ENCODE results near the gene IFI44. TPM values are rescaled to one million over a fixed set of nuclear protein-coding genes. Genes with fewer than 3 reads are reported as not detected.

IFI44 gene
- total and polyA plus RNA-seq, 2 donors (not counting 1 experiment from before 2014, with no cell fraction given): 6.2 to 6.9 TPM

DNA sequence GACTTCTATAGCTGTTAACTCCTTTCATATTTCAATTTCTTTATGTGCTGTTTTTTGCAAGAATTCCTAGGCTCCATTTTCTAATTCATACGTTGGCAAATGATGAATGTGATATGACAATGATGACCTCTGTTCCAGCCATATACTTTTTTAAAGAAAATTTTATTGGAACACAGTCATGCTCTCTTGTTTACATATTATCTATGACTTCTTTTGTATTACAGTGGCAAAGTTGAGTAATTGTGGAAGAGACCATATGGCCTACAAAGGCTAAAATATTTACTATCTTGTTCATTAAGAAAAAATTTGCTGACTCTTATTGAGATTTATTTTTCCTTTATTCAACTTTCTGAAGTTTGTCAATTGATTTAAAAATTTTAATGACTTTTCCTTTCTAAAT lies 22.3 kb upstream of the IFI44 start:
- no peaks in the 10 kb centered on the region for H3K9me3 Mint-ChIP-seq (ENCODE audit: insufficient read depth)
- Histone ChIP-seq H3K4me3 (ENCODE audit: control extremely low read depth in 1 of 5, extremely low read depth in 1 of 5, insufficient read depth in 1 of 5, low read depth in 2 of 5, low read length in 4 of 5) (no peak overlapping the region), H4K20me1 (ENCODE audit: control insufficient read depth, insufficient read depth, low read length, poor library complexity, severe bottlenecking) (no peaks in the 10 kb centered on the region), H3K27ac (ENCODE audit: low read length in 2 of 2) (no peak overlapping the region), H3K4me1 (ENCODE audit: control insufficient read depth in 2 of 2, insufficient read depth in 2 of 2, low read length in 2 of 2) (peaks cover 4 to 11% of the 10 kb centered on the region in 2 donors), H3K9ac (ENCODE audit: low read length) (no peak overlapping the region), H3K4me2 (replicated peaks; ENCODE audit: low read depth, low read length, poor library complexity, severe bottlenecking) (no peak overlapping the region), H3K27me3 (replicated peaks in 1 of 4; ENCODE audit: control extremely low read depth in 1 of 4, control insufficient read depth in 3 of 4, insufficient read depth in 4 of 4, low read length in 3 of 4) (no peaks in the 10 kb centered on the region), H2AFZ (ENCODE audit: insufficient read depth, low read depth, low read length, poor library complexity, severe bottlenecking) (no peak overlapping the region), H3K79me2 (ENCODE audit: control insufficient read depth, insufficient read depth, low read length) (peaks cover 39% of the 10 kb centered on the region), H3K9me3 (ENCODE audit: control extremely low read depth in 1 of 3, control insufficient read depth in 2 of 3, insufficient read depth in 1 of 3, low read length in 2 of 3) (peaks cover 0 to 3% (median 0%) of the 10 kb centered on the region in 3 donors), H3K36me3 (replicated peaks in 1 of 2; ENCODE audit: control extremely low read depth in 1 of 2, control insufficient read depth in 1 of 2, extremely low read depth in 1 of 2, insufficient read depth in 2 of 2, low read length in 1 of 2) (no peaks in the 10 kb centered on the region)
- intact Hi-C loops (cut with micrococcal nuclease): no loop called here
- peaks cover 21% of the 10 kb centered on the region for H3K4me1 Mint-ChIP-seq
- POLR2A ChIA-PET: no interaction called here
- no peak overlapping the region for H3K27ac Mint-ChIP-seq
- CTCF ChIA-PET: interaction anchor here (1.8 to 2.3 kb wide), 2 partner anchors 10 to 46 kb away, joined by 6 to 15 read pairs; no protein-coding TSS in a partner anchor
- H3K27me3 Mint-ChIP-seq: no peaks in the 10 kb centered on the region
- no peak for DNase-seq
- no peak for ATAC-seq (ENCODE audit: low read depth)
- no CpG with 5 or more reads among the region's 1 CpG for WGBS (ENCODE audit: insufficient coverage)
- no peak overlapping the region for H3K4me3 Mint-ChIP-seq
- TF ChIP-seq EZH2 (IDR thresholded peaks at IDR 0.05; ENCODE audit: borderline replicate concordance, insufficient read depth, low read depth, low read length, poor library complexity, severe bottlenecking): no peak
- TF ChIP-seq, protein P1, sequence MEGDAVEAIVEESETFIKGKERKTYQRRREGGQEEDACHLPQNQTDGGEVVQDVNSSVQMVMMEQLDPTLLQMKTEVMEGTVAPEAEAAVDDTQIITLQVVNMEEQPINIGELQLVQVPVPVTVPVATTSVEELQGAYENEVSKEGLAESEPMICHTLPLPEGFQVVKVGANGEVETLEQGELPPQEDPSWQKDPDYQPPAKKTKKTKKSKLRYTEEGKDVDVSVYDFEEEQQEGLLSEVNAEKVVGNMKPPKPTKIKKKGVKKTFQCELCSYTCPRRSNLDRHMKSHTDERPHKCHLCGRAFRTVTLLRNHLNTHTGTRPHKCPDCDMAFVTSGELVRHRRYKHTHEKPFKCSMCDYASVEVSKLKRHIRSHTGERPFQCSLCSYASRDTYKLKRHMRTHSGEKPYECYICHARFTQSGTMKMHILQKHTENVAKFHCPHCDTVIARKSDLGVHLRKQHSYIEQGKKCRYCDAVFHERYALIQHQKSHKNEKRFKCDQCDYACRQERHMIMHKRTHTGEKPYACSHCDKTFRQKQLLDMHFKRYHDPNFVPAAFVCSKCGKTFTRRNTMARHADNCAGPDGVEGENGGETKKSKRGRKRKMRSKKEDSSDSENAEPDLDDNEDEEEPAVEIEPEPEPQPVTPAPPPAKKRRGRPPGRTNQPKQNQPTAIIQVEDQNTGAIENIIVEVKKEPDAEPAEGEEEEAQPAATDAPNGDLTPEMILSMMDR (IDR thresholded peaks at IDR 0.05): no peak

DNA sequence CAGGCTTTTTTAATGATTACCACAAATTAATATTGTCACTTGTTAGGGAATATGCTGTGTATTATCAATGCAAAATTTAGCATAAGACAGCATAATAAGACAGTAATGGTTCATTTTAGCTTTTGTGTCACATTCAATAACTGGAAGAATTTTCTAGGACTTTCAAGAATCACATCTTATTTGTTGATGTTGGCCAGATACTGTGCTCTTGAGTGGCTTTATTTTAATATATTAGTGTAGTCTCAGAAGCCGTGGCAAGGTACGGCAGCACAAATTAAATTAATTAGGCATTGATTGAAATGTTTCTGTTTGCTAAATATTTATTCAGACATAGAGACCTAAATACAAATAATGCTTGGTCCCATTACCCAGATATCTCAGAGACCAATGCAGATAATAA lies 19.0 kb upstream of the IFI44 start:
- ChIA-PET CTCF (no interaction called here), POLR2A (no interaction called here)
- no peak overlapping the region for H3K4me3 Mint-ChIP-seq

More for the DNA sequence above, 19.0 kb upstream of the IFI44 start:
- DNase-seq: no peak
- Histone ChIP-seq H3K9ac (ENCODE audit: low read length) (no peak overlapping the region), H3K27ac (ENCODE audit: low read length in 2 of 2) (no peak overlapping the region), H2AFZ (ENCODE audit: insufficient read depth, low read depth, low read length, poor library complexity, severe bottlenecking) (no peak overlapping the region), H3K4me3 (ENCODE audit: control extremely low read depth in 1 of 5, extremely low read depth in 1 of 5, insufficient read depth in 1 of 5, low read depth in 2 of 5, low read length in 4 of 5) (no peak overlapping the region), H3K79me2 (ENCODE audit: control insufficient read depth, insufficient read depth, low read length) (peaks cover 16% of the 10 kb centered on the region), H3K4me1 (ENCODE audit: control insufficient read depth in 2 of 2, insufficient read depth in 2 of 2, low read length in 2 of 2) (no peaks in the 10 kb centered on the region), H3K36me3 (replicated peaks in 1 of 2; ENCODE audit: control extremely low read depth in 1 of 2, control insufficient read depth in 1 of 2, extremely low read depth in 1 of 2, insufficient read depth in 2 of 2, low read length in 1 of 2) (no peaks in the 10 kb centered on the region), H3K4me2 (replicated peaks; ENCODE audit: low read depth, low read length, poor library complexity, severe bottlenecking) (no peak overlapping the region), H3K9me3 (ENCODE audit: control extremely low read depth in 1 of 3, control insufficient read depth in 2 of 3, insufficient read depth in 1 of 3, low read length in 2 of 3) (peaks cover 0 to 3% (median 0%) of the 10 kb centered on the region in 3 donors), H4K20me1 (ENCODE audit: control insufficient read depth, insufficient read depth, low read length, poor library complexity, severe bottlenecking) (no peaks in the 10 kb centered on the region), H3K27me3 (replicated peaks in 1 of 4; ENCODE audit: control extremely low read depth in 1 of 4, control insufficient read depth in 3 of 4, insufficient read depth in 4 of 4, low read length in 3 of 4) (no peaks in the 10 kb centered on the region)
- Mint-ChIP-seq H3K27me3 (no peaks in the 10 kb centered on the region), H3K9me3 (ENCODE audit: insufficient read depth) (peaks cover 2% of the 10 kb centered on the region), H3K27ac (no peak overlapping the region), H3K4me1 (no peaks in the 10 kb centered on the region)
- ATAC-seq (ENCODE audit: low read depth): no peak
- intact Hi-C loops (cut with micrococcal nuclease): no loop called here
- TF ChIP-seq, protein P1 (IDR thresholded peaks at IDR 0.05): no peak
- no peak for TF ChIP-seq EZH2 (IDR thresholded peaks at IDR 0.05; ENCODE audit: borderline replicate concordance, insufficient read depth, low read depth, low read length, poor library complexity, severe bottlenecking)
- WGBS (ENCODE audit: insufficient coverage): no CpG with 5 or more reads among the region's 2 CpGs
